Gastroesophageal sphincter (tissue), 3 donors: ENCODE data around the gene ABCA7.

Experiments used
- EP300 ChIP-seq: sonication (generic); formaldehyde crosslinking; IDR thresholded peaks from one replicate; pipeline ENCODE4 v1.6.1; 2017; ENCODE audit warnings: antibody characterized with exemption, mild to moderate bottlenecking
- POLR2A ChIP-seq, 2 donors: fragments of 450-650 bp; IDR thresholded peaks; one replicate each; pipeline ENCODE4 v1.6.1; 2017; ENCODE audit warnings: antibody characterized with exemption in 2 of 2, mild to moderate bottlenecking in 2 of 2, moderate library complexity in 1 of 2
- POLR2AphosphoS5 ChIP-seq: sonication (generic); formaldehyde crosslinking; IDR thresholded peaks from one replicate; pipeline ENCODE4 v1.6.1; 2017; ENCODE audit warnings: antibody characterized with exemption
- TF ChIP-seq, protein P1 (sequence below), 4 experiments: fragments of 200-600 bp in 2 of 4; fragments of 450-650 bp in 2 of 4; sonication (generic) in 1 of 4; IDR thresholded peaks; one replicate each; pipeline ENCODE4 v1.5.1; 2017 to 2019; ENCODE audit warnings: antibody characterized with exemption in 4 of 4, mild to moderate bottlenecking in 2 of 4, moderate library complexity in 2 of 4

DNA sequence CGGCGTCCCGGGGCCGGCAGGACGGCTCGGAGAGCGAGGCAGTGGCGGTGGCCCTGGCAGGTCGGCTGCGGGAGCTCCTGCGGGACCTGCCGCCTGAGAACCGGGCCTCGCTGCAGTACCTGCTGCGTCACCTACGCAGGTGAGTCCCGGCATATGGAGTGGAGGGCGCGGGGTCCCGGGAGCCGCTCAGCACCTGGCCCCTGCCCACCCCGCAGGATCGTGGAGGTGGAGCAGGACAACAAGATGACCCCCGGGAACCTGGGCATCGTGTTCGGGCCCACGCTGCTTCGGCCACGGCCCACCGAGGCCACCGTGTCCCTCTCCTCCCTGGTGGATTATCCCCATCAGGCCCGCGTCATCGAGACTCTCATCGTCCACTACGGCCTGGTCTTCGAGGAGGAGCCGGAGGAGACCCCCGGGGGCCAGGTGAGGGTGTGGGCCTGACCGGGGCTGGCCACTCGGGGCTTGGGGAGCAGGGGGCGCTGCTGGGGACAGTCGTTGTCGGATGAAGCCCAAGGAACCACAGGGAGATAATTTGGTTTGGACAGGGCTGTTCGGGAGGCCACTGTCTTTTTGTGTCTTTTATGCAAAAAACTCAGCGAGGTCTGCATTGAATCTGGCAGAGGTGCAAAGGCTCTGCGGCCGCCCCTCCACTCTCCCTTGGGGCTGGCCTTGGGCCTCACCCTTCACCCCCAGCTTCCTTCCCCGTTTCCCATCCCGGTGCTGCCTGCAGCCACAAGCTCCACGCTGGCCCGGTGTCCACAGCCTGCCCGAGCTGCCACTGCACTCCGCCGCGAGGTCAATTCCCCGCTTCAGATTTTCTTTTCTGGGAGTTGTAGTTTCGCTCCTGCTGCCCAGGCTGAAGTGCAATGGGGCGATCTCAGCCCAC is 43.3 kb downstream of the ABCA7 start:
- TF ChIP-seq, protein P1, sequence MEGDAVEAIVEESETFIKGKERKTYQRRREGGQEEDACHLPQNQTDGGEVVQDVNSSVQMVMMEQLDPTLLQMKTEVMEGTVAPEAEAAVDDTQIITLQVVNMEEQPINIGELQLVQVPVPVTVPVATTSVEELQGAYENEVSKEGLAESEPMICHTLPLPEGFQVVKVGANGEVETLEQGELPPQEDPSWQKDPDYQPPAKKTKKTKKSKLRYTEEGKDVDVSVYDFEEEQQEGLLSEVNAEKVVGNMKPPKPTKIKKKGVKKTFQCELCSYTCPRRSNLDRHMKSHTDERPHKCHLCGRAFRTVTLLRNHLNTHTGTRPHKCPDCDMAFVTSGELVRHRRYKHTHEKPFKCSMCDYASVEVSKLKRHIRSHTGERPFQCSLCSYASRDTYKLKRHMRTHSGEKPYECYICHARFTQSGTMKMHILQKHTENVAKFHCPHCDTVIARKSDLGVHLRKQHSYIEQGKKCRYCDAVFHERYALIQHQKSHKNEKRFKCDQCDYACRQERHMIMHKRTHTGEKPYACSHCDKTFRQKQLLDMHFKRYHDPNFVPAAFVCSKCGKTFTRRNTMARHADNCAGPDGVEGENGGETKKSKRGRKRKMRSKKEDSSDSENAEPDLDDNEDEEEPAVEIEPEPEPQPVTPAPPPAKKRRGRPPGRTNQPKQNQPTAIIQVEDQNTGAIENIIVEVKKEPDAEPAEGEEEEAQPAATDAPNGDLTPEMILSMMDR (IDR thresholded peaks at IDR 0.05), result no peak
- no peak for TF ChIP-seq EP300
- no peak for TF ChIP-seq POLR2AphosphoS5
- no peak for TF ChIP-seq POLR2A (IDR thresholded peaks at IDR 0.05)
